Mammary epithelial cell (primary cell): ENCODE results near the gene CACHD1.

Experiments
- CTCF ChIP-seq, 2 donors: IDR thresholded peaks in 1 of 2; conservative IDR thresholded peaks in 1 of 2; 2 replicates each; pipeline ENCODE4 v1.5.1; 2011 to 2012; ENCODE audit warnings: inconsistent platforms in 2 of 2, low read length in 2 of 2, mild to moderate bottlenecking in 2 of 2, control low read depth in 1 of 2, low read depth in 1 of 2; ENCODE audit not compliant: insufficient read depth in 1 of 2; ENCODE audit errors: extremely low read depth in 1 of 2
- EZH2 ChIP-seq: IDR thresholded peaks from 2 replicates; pipeline ENCODE4 v1.6.1; 2012; ENCODE audit warnings: low read length, inconsistent platforms, borderline replicate concordance

GRCh38 chr1:64527786-64528185 lies 57.9 kb downstream of the CACHD1 start:
- TF ChIP-seq EZH2 (no peak), CTCF (conservative IDR thresholded peaks at IDR 0.05 in 1 of 2, IDR thresholded peaks at IDR 0.05 in 1 of 2; ENCODE audit: extremely low read depth in 1 of 2, insufficient read depth in 1 of 2, low read depth in 1 of 2, low read length in 2 of 2) (no peak)
